Small intestine (tissue), 16 donors: ENCODE results near the gene OR7D4. TPM values are rescaled to one million over a fixed set of nuclear protein-coding genes. Genes with fewer than 3 reads are reported as not detected.
A peak's percentile ranks its signal among the peaks of the same experiment; 100 is the strongest.
"Not testable (repeated sequence)": the region's sequence is repeated elsewhere in the genome, so short reads cannot be mapped to it uniquely, and the experiment has no call there.

Source experiments
- DNase-seq, 2 donors: peaks; one replicate each; pipeline versions ENCODE4 v3.0.0 to v3.0.0-alpha.2; 2013
- FAIRE-seq: peaks from 2 replicates; lab custom pipeline; 2012; peaks lifted over from hg19 to GRCh38; lab: Jason Lieb, UNC
- H3K27ac ChIP-seq, 3 donors: one replicate each; pipeline ENCODE4 v1.5.1; 2013; ENCODE audit warnings: low read length in 2 of 3, mild to moderate bottlenecking in 2 of 3, control low read depth in 1 of 3, inconsistent platforms in 1 of 3, low read depth in 1 of 3, moderate library complexity in 1 of 3
- H3K27me3 ChIP-seq, 3 donors: one replicate each; pipeline ENCODE4 v1.6.1; 2013; ENCODE audit warnings: low read length in 3 of 3, inconsistent platforms in 1 of 3; ENCODE audit not compliant: control insufficient read depth in 3 of 3, insufficient read depth in 3 of 3
- H3K36me3 ChIP-seq, 3 donors: one replicate each; pipeline ENCODE4 v1.6.1; 2013; ENCODE audit warnings: low read length in 3 of 3, inconsistent platforms in 1 of 3, low read depth in 1 of 3, mild to moderate bottlenecking in 1 of 3, moderate library complexity in 1 of 3; ENCODE audit not compliant: control insufficient read depth in 3 of 3, insufficient read depth in 2 of 3
- H3K4me1 ChIP-seq, 3 donors: one replicate each; pipeline ENCODE4 v1.6.1; 2013; ENCODE audit warnings: low read length in 2 of 3, inconsistent platforms in 1 of 3, low read depth in 1 of 3, mild to moderate bottlenecking in 1 of 3, moderate library complexity in 1 of 3; ENCODE audit not compliant: control insufficient read depth in 3 of 3, insufficient read depth in 2 of 3
- H3K4me3 ChIP-seq, 3 donors: one replicate each; pipeline ENCODE4 v1.5.1; 2013; ENCODE audit warnings: low read length in 3 of 3, control low read depth in 1 of 3, inconsistent platforms in 1 of 3, low read depth in 1 of 3, mild to moderate bottlenecking in 1 of 3, moderate library complexity in 1 of 3
- H3K9me3 ChIP-seq, 2 donors: one replicate each; pipeline ENCODE4 v1.6.1; 2013; ENCODE audit warnings: low read depth in 1 of 2, low read length in 1 of 2; ENCODE audit not compliant: control insufficient read depth in 2 of 2, insufficient read depth in 1 of 2
- WGBS, 3 donors: extraction: QIAGEN DNeasy Blood & Tissue Kit; methylation state at CpG; one replicate each; pipeline ENCODE4 v1.1.7; 2013; 5-methylcytosine and 5-hydroxymethylcytosine counted together
- long read RNA-seq, 10 donors: transcript quantifications; one replicate each; lab custom pipeline, GENCODE V29; 2026
- polyA plus RNA-seq, 4 donors: library from polyadenylated mRNA; stranded (reverse) in 3 of 4; unstranded in 1 of 4; fragments of 200-250 nt in 3 of 4; fragments of 120-200 nt in 1 of 4; gene quantifications; one replicate each; pipeline versions ENCODE4 v1.2.1 to v1.2.3, GENCODE V29; 2013
- donor health status: healthy with polysubstance abuse.
- donor health status: control.
- donor health status: control.
- donor health status: Bipolar disorder and iron deficiency.
- donor health status: healthy.

Gene OR7D4
- polyA plus RNA-seq = not detected
- long read RNA-seq, donor 1 = 0 reads
- long read RNA-seq, donor 2 = 0 reads
- long read RNA-seq, donor 3 = 0 reads
- long read RNA-seq, donor 4 = 0 reads
- long read RNA-seq, donor 5 = 0 reads
- long read RNA-seq, donor 6 = 0 reads
- long read RNA-seq, donor 7 = 0 reads
- long read RNA-seq, donor 8 = 0 reads
- long read RNA-seq, donor 9 = 0 reads
- long read RNA-seq, donor 10 = 0 reads

- DNase-seq (no peak), FAIRE-seq (no peak)
- Histone ChIP-seq H3K9me3 (no peaks in the 10 kb centered on the region), H3K4me3 (no peak within 1 kb of the TSS), H3K27ac (no peak within 1 kb of the TSS), H3K27me3 (no peaks in the 10 kb centered on the region), H3K4me1 (no peaks in the 10 kb centered on the region), H3K36me3 (no peaks in the 10 kb centered on the region)
- WGBS, 3 donors = 65 to 74% (median 74%) methylated on average over 3 of the region's 3 CpGs
Measured at GRCh38 chr19:9219489-9219888, at the start of gene OR7D4. Gene OR7D4 (minus strand): TSS chr19:9219589. CDS start chr19:9214837, 4,752 bp downstream.

GRCh38 chr19:9251236-9251635 is 31.8 kb upstream of the OR7D4 start:
- WGBS, 3 donors = 77 to 79% (median 78%) methylated on average over 5 of the region's 5 CpGs

GRCh38 chr19:9250630-9251029 is 31.2 kb upstream of the OR7D4 start, which contains the start of gene OR7E24:
Gene OR7E24 (plus strand): TSS chr19:9250930. CDS start chr19:9251044, 114 bp downstream.
- Histone ChIP-seq H3K27me3 (no peaks in the 10 kb centered on the region), H3K9me3 (peaks cover 0 to 4% of the 10 kb centered on the region in 2 donors), H3K4me1 (no peaks in the 10 kb centered on the region), H3K27ac (no peak within 1 kb of the TSS), H3K36me3 (no peaks in the 10 kb centered on the region), H3K4me3 (no peak within 1 kb of the TSS)
- FAIRE-seq (no peak), DNase-seq (no peak)
- WGBS, 3 donors = 77 to 78% (median 78%) methylated on average over 1 of the region's 1 CpG

More at GRCh38 chr19:9251236-9251635, 31.8 kb upstream of the OR7D4 start:
- DNase-seq (no peak), FAIRE-seq (no peak)
- H3K4me1 ChIP-seq = no peaks in the 10 kb centered on the region
- no peak overlapping the region for H3K4me3 ChIP-seq
- peaks cover 0 to 4% of the 10 kb centered on the region in 2 donors for H3K9me3 ChIP-seq
- no peaks in the 10 kb centered on the region for H3K36me3 ChIP-seq
- H3K27me3 ChIP-seq = no peaks in the 10 kb centered on the region
- no peak overlapping the region for H3K27ac ChIP-seq

- 32 to 33% (median 32%) methylated on average over 13 of the region's 13 CpGs for whole genome bisulfite sequencing, 3 donors
- DNase-seq (peak; percentile 60 to 61), FAIRE-seq (no peak)
- H3K9me3 ChIP-seq = no peaks in the 10 kb centered on the region
- no peaks in the 10 kb centered on the region for H3K36me3 ChIP-seq
- H3K27me3 ChIP-seq = no peaks in the 10 kb centered on the region
- H3K4me3 ChIP-seq = no peak overlapping the region
- no peak overlapping the region for H3K27ac ChIP-seq
- H3K4me1 ChIP-seq = no peaks in the 10 kb centered on the region
Measured at GRCh38 chr19:9205501-9206113, 13.8 kb downstream of the OR7D4 start.

GRCh38 chr19:9198044-9198443 is 21.3 kb downstream of the OR7D4 start:
- not testable (repeated sequence) for H3K9me3 ChIP-seq, H3K4me3 ChIP-seq, H3K27me3 ChIP-seq, FAIRE-seq, DNase-seq, H3K4me1 ChIP-seq, H3K27ac ChIP-seq, H3K36me3 ChIP-seq
- 67 to 87% (median 83%) methylated on average over 1 to 2 of the region's 2 CpGs for WGBS, 3 donors

GRCh38 chr19:9189535-9189934 is 29.9 kb downstream of the OR7D4 start:
- H3K4me1 ChIP-seq = no peaks in the 10 kb centered on the region
- no peak for DNase-seq
- H3K9me3 ChIP-seq = peaks cover 0 to 9% of the 10 kb centered on the region in 2 donors
- FAIRE-seq = no peak
- H3K36me3 ChIP-seq = no peaks in the 10 kb centered on the region
- no peak overlapping the region for H3K4me3 ChIP-seq
- 62 to 83% (median 75%) methylated on average over 7 of the region's 7 CpGs for WGBS, 3 donors
- H3K27ac ChIP-seq = no peak overlapping the region
- H3K27me3 ChIP-seq = no peaks in the 10 kb centered on the region

GRCh38 chr19:9187191-9187590 is 32.2 kb downstream of the OR7D4 start:
- Histone ChIP-seq H3K27me3 (no peaks in the 10 kb centered on the region), H3K36me3 (no peaks in the 10 kb centered on the region), H3K4me3 (no peak overlapping the region), H3K27ac (no peak overlapping the region), H3K4me1 (no peaks in the 10 kb centered on the region), H3K9me3 (peaks cover 0 to 9% of the 10 kb centered on the region in 2 donors)
- no peak for FAIRE-seq
- DNase-seq = no peak
- 58 to 76% (median 73%) methylated on average over 6 of the region's 6 CpGs for WGBS, 3 donors

- H3K4me1 ChIP-seq = no peaks in the 10 kb centered on the region
- no peak overlapping the region for H3K4me3 ChIP-seq
- H3K27ac ChIP-seq = no peak overlapping the region
- WGBS, 3 donors = 93 to 94% (median 93%) methylated on average over 17 of the region's 17 CpGs
- DNase-seq (no peak), FAIRE-seq (no peak)
- no peaks in the 10 kb centered on the region for H3K36me3 ChIP-seq
- H3K27me3 ChIP-seq = no peaks in the 10 kb centered on the region
- H3K9me3 ChIP-seq = peaks cover 0 to 6% of the 10 kb centered on the region in 2 donors
Measured at GRCh38 chr19:9183000-9183399, 36.4 kb downstream of the OR7D4 start.
